H9 (cell line): ENCODE measurements around the gene CTIF. TPM values are rescaled to one million over a fixed set of nuclear protein-coding genes. Genes with fewer than 3 reads are reported as not detected.
A peak's percentile ranks its signal among the peaks of the same experiment; 100 is the strongest.

Experiments used
- DNase-seq: peaks from one replicate; pipeline ENCODE4 v3.0.0-alpha.2; 2017
- H2AFZ ChIP-seq: one replicate; pipeline ENCODE4 v1.6.1; 2013; ENCODE audit warnings: mild to moderate bottlenecking, low read length, control low read depth, moderate library complexity
- H2AK5ac ChIP-seq: 2 replicates; pipeline ENCODE4 v1.6.1; 2013; ENCODE audit warnings: low read length, control low read depth, mixed read lengths; ENCODE audit not compliant: insufficient read length
- H2BK120ac ChIP-seq: one replicate; pipeline ENCODE4 v1.6.1; 2013; ENCODE audit warnings: low read depth, mild to moderate bottlenecking, low read length, control low read depth, inconsistent platforms; ENCODE audit not compliant: poor library complexity, severe bottlenecking
- H2BK12ac ChIP-seq: 2 replicates; pipeline ENCODE4 v1.6.1; 2013; ENCODE audit warnings: low read length, control low read depth, mixed read lengths, low read depth; ENCODE audit not compliant: insufficient read length
- H2BK15ac ChIP-seq: 2 replicates; pipeline ENCODE4 v1.6.1; 2013; ENCODE audit warnings: low read depth, low read length, control low read depth
- H2BK20ac ChIP-seq: one replicate; pipeline ENCODE4 v1.6.1; 2013; ENCODE audit warnings: low read depth, mild to moderate bottlenecking, low read length, control low read depth, inconsistent platforms; ENCODE audit not compliant: poor library complexity, severe bottlenecking
- H2BK5ac ChIP-seq: 2 replicates; pipeline ENCODE4 v1.6.1; 2013; ENCODE audit warnings: low read length, control low read depth, mixed read lengths; ENCODE audit not compliant: insufficient read length
- H3K14ac ChIP-seq: 2 replicates; pipeline ENCODE4 v1.6.1; 2013; ENCODE audit warnings: low read length, control low read depth; ENCODE audit not compliant: insufficient read depth
- H3K18ac ChIP-seq: 2 replicates; pipeline ENCODE4 v1.6.1; 2013; ENCODE audit warnings: low read depth, mild to moderate bottlenecking, mixed read lengths, low read length, control low read depth; ENCODE audit not compliant: insufficient read length
- H3K23ac ChIP-seq: 2 replicates; pipeline ENCODE4 v1.6.1; 2013; ENCODE audit warnings: low read length, control low read depth, mixed read lengths, low read depth; ENCODE audit not compliant: insufficient read length
- H3K23me2 ChIP-seq: 2 replicates; pipeline ENCODE4 v1.6.1; 2013; ENCODE audit warnings: low read depth, mild to moderate bottlenecking, mixed read lengths, low read length, control low read depth; ENCODE audit not compliant: insufficient read length, poor library complexity, severe bottlenecking
- H3K27ac ChIP-seq: 2 replicates; pipeline ENCODE4 v1.5.1; 2013; ENCODE audit warnings: low read length, control low read depth, mixed read lengths, low read depth; ENCODE audit not compliant: insufficient read length
- H3K27me3 ChIP-seq: 2 replicates; pipeline ENCODE4 v1.6.1; 2013; ENCODE audit warnings: low read length, control low read depth, inconsistent platforms; ENCODE audit not compliant: insufficient read depth
- H3K4ac ChIP-seq: 2 replicates; pipeline ENCODE4 v1.6.1; 2013; ENCODE audit warnings: low read depth, mild to moderate bottlenecking, control low read depth, inconsistent platforms, low read length, moderate library complexity
- H3K4me1 ChIP-seq: 2 replicates; pipeline ENCODE4 v1.6.1; 2013; ENCODE audit warnings: low read length, control low read depth, inconsistent platforms; ENCODE audit not compliant: insufficient read depth
- H3K4me2 ChIP-seq: 2 replicates; pipeline ENCODE4 v1.6.1; 2013; ENCODE audit warnings: low read length, control low read depth, mixed read lengths; ENCODE audit not compliant: insufficient read length, insufficient read depth
- H3K56ac ChIP-seq: 2 replicates; pipeline ENCODE4 v1.6.1; 2013; ENCODE audit warnings: low read depth, mild to moderate bottlenecking, mixed read lengths, low read length, control low read depth; ENCODE audit not compliant: insufficient read length
- H3K79me1 ChIP-seq: 2 replicates; pipeline ENCODE4 v1.6.1; 2013; ENCODE audit warnings: low read depth, mild to moderate bottlenecking, moderate library complexity, low read length, control low read depth, inconsistent platforms; ENCODE audit not compliant: insufficient read depth, poor library complexity, severe bottlenecking
- H3K79me2 ChIP-seq: 2 replicates; pipeline ENCODE4 v1.6.1; 2013; ENCODE audit warnings: low read length, control low read depth, inconsistent platforms; ENCODE audit not compliant: insufficient read depth
- H3K9ac ChIP-seq: 2 replicates; pipeline ENCODE4 v1.6.1; 2013; ENCODE audit warnings: low read length, control low read depth, mixed read lengths; ENCODE audit not compliant: insufficient read length; ENCODE audit errors: extremely low read depth
- H3K9me3 ChIP-seq: one replicate; pipeline ENCODE4 v1.6.1; 2013; ENCODE audit warnings: low read depth, low read length, inconsistent platforms; ENCODE audit not compliant: control insufficient read depth
- H3T11ph ChIP-seq: one replicate; pipeline ENCODE4 v1.6.1; 2013; ENCODE audit warnings: mild to moderate bottlenecking, low read length, control low read depth, inconsistent platforms
- H4K20me1 ChIP-seq: one replicate; pipeline ENCODE4 v1.6.1; 2013; ENCODE audit not compliant: control insufficient read depth, insufficient read length, insufficient read depth
- H4K5ac ChIP-seq: 2 replicates; pipeline ENCODE4 v1.6.1; 2013; ENCODE audit warnings: low read depth, mild to moderate bottlenecking, mixed read lengths, low read length, control low read depth; ENCODE audit not compliant: insufficient read length
- H4K8ac ChIP-seq: replicated peaks from 2 replicates; pipeline ENCODE4 v1.6.1; 2013; ENCODE audit warnings: low read length, control low read depth, mixed read lengths, low read depth; ENCODE audit not compliant: insufficient read length
- H4K91ac ChIP-seq: 2 replicates; pipeline ENCODE4 v1.6.1; 2013; ENCODE audit warnings: low read depth, mild to moderate bottlenecking, moderate library complexity, mixed read lengths, low read length, control low read depth; ENCODE audit not compliant: insufficient read length
- H3K27ac Mint-ChIP-seq, 3 experiments: 2 replicates in 2 of 3; 3 replicates in 1 of 3; pipeline ENCODE4 v1.8.0; 2020 to 2021; ENCODE audit warnings: mixed read lengths in 3 of 3, mild to moderate bottlenecking in 1 of 3, moderate library complexity in 1 of 3
- H3K27me3 Mint-ChIP-seq: 2 replicates; pipeline ENCODE4 v1.8.0; 2021; ENCODE audit warnings: low read depth, mild to moderate bottlenecking, moderate library complexity, mixed read lengths
- H3K36me3 Mint-ChIP-seq, 3 experiments: 2 replicates in 2 of 3; 3 replicates in 1 of 3; pipeline ENCODE4 v1.8.0; 2020 to 2021; ENCODE audit warnings: low read depth in 3 of 3, mixed read lengths in 3 of 3; ENCODE audit not compliant: insufficient read depth in 1 of 3
- H3K4me1 Mint-ChIP-seq, 2 experiments: 2 replicates each; pipeline ENCODE4 v1.8.0; 2020; ENCODE audit warnings: mixed read lengths in 2 of 2
- H3K4me3 Mint-ChIP-seq, 2 experiments: 2 replicates in 1 of 2; 3 replicates in 1 of 2; pipeline ENCODE4 v1.8.0; 2020 to 2021; ENCODE audit warnings: mild to moderate bottlenecking in 2 of 2, mixed read lengths in 2 of 2, moderate library complexity in 1 of 2
- H3K9me3 Mint-ChIP-seq, 2 experiments: 2 replicates in 1 of 2; 3 replicates in 1 of 2; pipeline ENCODE4 v1.8.0; 2020; ENCODE audit warnings: mild to moderate bottlenecking in 2 of 2, mixed read lengths in 2 of 2, moderate library complexity in 1 of 2
- whole genome bisulfite sequencing: extraction: QIAGEN DNeasy Blood & Tissue Kit; methylation state at CpG from one replicate; pipeline ENCODE4 v1.1.7; 2013; ENCODE audit warnings: missing lambda C conversion rate, low lambda C conversion rate, mixed read lengths; ENCODE audit not compliant: insufficient read length; ENCODE audit errors: extremely low coverage; 5-methylcytosine and 5-hydroxymethylcytosine counted together
- total RNA-seq: library from RNA; stranded (reverse); gene quantifications from 2 replicates; pipeline ENCODE4 v1.2.1, GENCODE V29; 2021
- TF ChIP-seq, protein P1 (sequence below): fragments of 200-600 bp; sonication (generic); conservative IDR thresholded peaks from 3 replicates; pipeline ENCODE4 v1.8.0; 2021; ENCODE audit warnings: antibody characterized with exemption, mild to moderate bottlenecking

CTIF gene
- total RNA-seq, 1 experiment from 2014 or later = 15.8 TPM

DNA sequence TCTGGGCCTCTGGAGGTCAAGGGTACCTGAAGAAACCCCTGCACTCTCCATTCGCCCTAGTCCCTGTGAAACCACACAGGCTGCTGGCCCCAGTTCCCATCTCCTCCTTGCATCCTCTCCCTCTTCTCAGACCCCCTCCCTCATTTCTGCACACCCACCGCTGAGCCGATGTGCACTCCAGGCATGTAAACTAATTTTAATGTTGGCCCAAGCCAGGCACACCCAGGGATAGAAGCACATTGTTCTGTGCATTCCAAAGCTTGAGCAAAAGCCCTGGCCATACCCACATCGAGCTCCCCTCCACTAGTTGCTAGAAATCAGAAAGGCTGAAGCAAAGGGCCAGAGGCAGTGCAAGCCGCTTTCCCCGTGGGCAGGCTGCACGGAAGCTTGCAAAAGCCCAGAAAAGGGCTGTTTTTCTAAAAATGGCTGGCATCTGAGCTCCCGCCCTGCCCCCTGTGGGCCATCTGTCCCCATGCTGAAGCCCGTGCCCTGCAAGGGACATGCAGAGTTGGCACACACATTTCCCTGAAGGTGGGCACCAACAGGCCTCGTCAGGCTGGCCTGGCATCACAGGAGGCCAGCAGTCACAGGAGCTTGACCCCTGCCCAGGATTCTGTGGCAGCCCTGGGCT is 230.3 kb downstream of the CTIF start:
- Histone ChIP-seq H2BK120ac (no peak overlapping the region), H3K27ac (no peak overlapping the region), H4K20me1 (no peaks in the 10 kb centered on the region), H2AFZ (no peak overlapping the region), H2BK20ac (no peak overlapping the region), H3K27me3 (no peaks in the 10 kb centered on the region), H3K9me3 (no peaks in the 10 kb centered on the region), H3K18ac (no peak overlapping the region), H3K4me1 (peaks cover 3% of the 10 kb centered on the region; the same call in 1 of the 2 replicates), H3T11ph (no peak overlapping the region), H3K79me2 (no peaks in the 10 kb centered on the region), H4K8ac (no peak overlapping the region), H4K91ac (no peak overlapping the region), H4K5ac (no peak overlapping the region), H3K56ac (no peak overlapping the region), H2BK12ac (no peak overlapping the region), H3K9ac (no peak overlapping the region), H3K4me2 (no peak overlapping the region), H2AK5ac (no peak overlapping the region), H3K4ac (no peak overlapping the region), H2BK5ac (no peak overlapping the region), H3K23ac (no peak overlapping the region), H3K79me1 (no peaks in the 10 kb centered on the region), H3K14ac (no peak overlapping the region; the same call in 1 of the 2 replicates), H2BK15ac (no peak overlapping the region), H3K23me2 (no peaks in the 10 kb centered on the region)
- DNase-seq = no peak
- H3K4me1 Mint-ChIP-seq = peaks cover 10 to 21% of the 10 kb centered on the region in 2 experiments
- no CpG with 5 or more reads among the region's 10 CpGs for WGBS
- H3K36me3 Mint-ChIP-seq = peaks cover 0 to 2% (median 0%) of the 10 kb centered on the region in 3 experiments; a peak in 2 of 7 replicates
- H3K4me3 Mint-ChIP-seq = no peak overlapping the region
- no peaks in the 10 kb centered on the region for H3K9me3 Mint-ChIP-seq
- no peaks in the 10 kb centered on the region for H3K27me3 Mint-ChIP-seq
- TF ChIP-seq, protein P1, sequence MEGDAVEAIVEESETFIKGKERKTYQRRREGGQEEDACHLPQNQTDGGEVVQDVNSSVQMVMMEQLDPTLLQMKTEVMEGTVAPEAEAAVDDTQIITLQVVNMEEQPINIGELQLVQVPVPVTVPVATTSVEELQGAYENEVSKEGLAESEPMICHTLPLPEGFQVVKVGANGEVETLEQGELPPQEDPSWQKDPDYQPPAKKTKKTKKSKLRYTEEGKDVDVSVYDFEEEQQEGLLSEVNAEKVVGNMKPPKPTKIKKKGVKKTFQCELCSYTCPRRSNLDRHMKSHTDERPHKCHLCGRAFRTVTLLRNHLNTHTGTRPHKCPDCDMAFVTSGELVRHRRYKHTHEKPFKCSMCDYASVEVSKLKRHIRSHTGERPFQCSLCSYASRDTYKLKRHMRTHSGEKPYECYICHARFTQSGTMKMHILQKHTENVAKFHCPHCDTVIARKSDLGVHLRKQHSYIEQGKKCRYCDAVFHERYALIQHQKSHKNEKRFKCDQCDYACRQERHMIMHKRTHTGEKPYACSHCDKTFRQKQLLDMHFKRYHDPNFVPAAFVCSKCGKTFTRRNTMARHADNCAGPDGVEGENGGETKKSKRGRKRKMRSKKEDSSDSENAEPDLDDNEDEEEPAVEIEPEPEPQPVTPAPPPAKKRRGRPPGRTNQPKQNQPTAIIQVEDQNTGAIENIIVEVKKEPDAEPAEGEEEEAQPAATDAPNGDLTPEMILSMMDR = peak; percentile 28; the same call in 1 of the 3 replicates
- H3K27ac Mint-ChIP-seq = no peak overlapping the region
